ENCODE measurements around the gene SECISBP2.

The SECISBP2 gene

GRCh38 chr9:89361031-89361430, 42.7 kb downstream of the SECISBP2 start:
- Histone ChIP-seq H3K79me1 (replicated peaks; ENCODE audit: low read length, poor library complexity, severe bottlenecking) (peaks cover 11% of the 10 kb centered on the region), H3K23ac (ENCODE audit: low read length in 2 of 2) (no peak overlapping the region), H2AFZ (ENCODE audit: low read depth, low read length) (no peak overlapping the region), H2AK5ac (ENCODE audit: low read length, severe bottlenecking) (no peak overlapping the region), H3K27ac (ENCODE audit: low read length, poor library complexity, severe bottlenecking) (no peak overlapping the region), H3K14ac (ENCODE audit: low read length in 2 of 2) (no peak overlapping the region), H3K4me2 (ENCODE audit: low read length, poor library complexity, severe bottlenecking) (no peak overlapping the region), H4K8ac (ENCODE audit: low read length) (no peak overlapping the region), H2BK120ac (ENCODE audit: low read depth, low read length) (no peak overlapping the region), H2BK12ac (ENCODE audit: low read length in 2 of 2) (no peak overlapping the region), H4K91ac (ENCODE audit: low read length) (no peak overlapping the region), H2BK5ac (ENCODE audit: low read depth, low read length, poor library complexity, severe bottlenecking) (no peak overlapping the region), H3K4me1 (ENCODE audit: control insufficient read depth, insufficient read depth, low read depth, low read length) (peaks cover 1% of the 10 kb centered on the region), H3K27me3 (ENCODE audit: control insufficient read depth in 1 of 2, insufficient read depth in 1 of 2, low read length in 2 of 2) (no peaks in the 10 kb centered on the region), H3K36me3 (ENCODE audit: control insufficient read depth in 1 of 2, insufficient read depth in 2 of 2, low read depth in 1 of 2, low read length in 2 of 2) (peaks cover 66 to 73% of the 10 kb centered on the region in 2 experiments), H3K4ac (ENCODE audit: low read depth in 1 of 2, low read length in 2 of 2) (no peak overlapping the region), H3K4me3 (ENCODE audit: insufficient read depth in 1 of 2, low read depth in 1 of 2, low read length in 2 of 2) (no peak overlapping the region), H2BK15ac (ENCODE audit: low read depth, poor library complexity, severe bottlenecking) (no peak overlapping the region), H3K9me3 (ENCODE audit: control insufficient read depth, low read length) (no peaks in the 10 kb centered on the region), H3K9ac (ENCODE audit: low read length) (no peak overlapping the region), H3K18ac (ENCODE audit: low read depth in 1 of 2, low read length in 2 of 2) (no peak overlapping the region)
- no peak for DNase-seq
- 92% methylated on average over 6 of the region's 6 CpGs for WGBS

GRCh38 chr9:89361816-89362646, 43.7 kb downstream of the SECISBP2 start:
- Histone ChIP-seq H4K8ac (ENCODE audit: low read length) (no peak overlapping the region), H2BK120ac (ENCODE audit: low read depth, low read length) (no peak overlapping the region), H3K23ac (ENCODE audit: low read length in 2 of 2) (peak overlapping the region in 1 of 2 experiments; percentile 9), H2BK5ac (ENCODE audit: low read depth, low read length, poor library complexity, severe bottlenecking) (no peak overlapping the region), H3K4me3 (ENCODE audit: insufficient read depth in 1 of 2, low read depth in 1 of 2, low read length in 2 of 2) (no peak overlapping the region), H3K4ac (ENCODE audit: low read depth in 1 of 2, low read length in 2 of 2) (no peak overlapping the region), H3K36me3 (ENCODE audit: control insufficient read depth in 1 of 2, insufficient read depth in 2 of 2, low read depth in 1 of 2, low read length in 2 of 2) (peaks cover 56 to 69% of the 10 kb centered on the region in 2 experiments), H2AK5ac (ENCODE audit: low read length, severe bottlenecking) (no peak overlapping the region), H3K27me3 (ENCODE audit: control insufficient read depth in 1 of 2, insufficient read depth in 1 of 2, low read length in 2 of 2) (no peaks in the 10 kb centered on the region), H3K4me2 (ENCODE audit: low read length, poor library complexity, severe bottlenecking) (no peak overlapping the region), H3K14ac (ENCODE audit: low read length in 2 of 2) (no peak overlapping the region), H2AFZ (ENCODE audit: low read depth, low read length) (no peak overlapping the region), H3K18ac (ENCODE audit: low read depth in 1 of 2, low read length in 2 of 2) (no peak overlapping the region), H4K91ac (ENCODE audit: low read length) (no peak overlapping the region), H3K4me1 (ENCODE audit: control insufficient read depth, insufficient read depth, low read depth, low read length) (peaks cover 1% of the 10 kb centered on the region), H2BK12ac (ENCODE audit: low read length in 2 of 2) (no peak overlapping the region), H3K27ac (ENCODE audit: low read length, poor library complexity, severe bottlenecking) (no peak overlapping the region), H3K9me3 (ENCODE audit: control insufficient read depth, low read length) (no peaks in the 10 kb centered on the region), H3K9ac (ENCODE audit: low read length) (no peak overlapping the region), H2BK15ac (ENCODE audit: low read depth, poor library complexity, severe bottlenecking) (no peak overlapping the region), H3K79me1 (replicated peaks; ENCODE audit: low read length, poor library complexity, severe bottlenecking) (peaks cover 7% of the 10 kb centered on the region)
- 97% methylated on average over 9 of the region's 9 CpGs for WGBS
- DNase-seq: no peak

- Histone ChIP-seq H3K9me3 (ENCODE audit: control insufficient read depth, low read length) (no peaks in the 10 kb centered on the region), H2AK5ac (ENCODE audit: low read length, severe bottlenecking) (no peak overlapping the region), H4K91ac (ENCODE audit: low read length) (no peak overlapping the region), H3K23ac (ENCODE audit: low read length in 2 of 2) (no peak overlapping the region), H3K36me3 (ENCODE audit: control insufficient read depth in 1 of 2, insufficient read depth in 2 of 2, low read depth in 1 of 2, low read length in 2 of 2) (peaks cover 49 to 63% of the 10 kb centered on the region in 2 experiments), H3K79me1 (replicated peaks; ENCODE audit: low read length, poor library complexity, severe bottlenecking) (peaks cover 3% of the 10 kb centered on the region), H3K27me3 (ENCODE audit: control insufficient read depth in 1 of 2, insufficient read depth in 1 of 2, low read length in 2 of 2) (no peaks in the 10 kb centered on the region), H3K9ac (ENCODE audit: low read length) (no peak overlapping the region), H2BK120ac (ENCODE audit: low read depth, low read length) (no peak overlapping the region), H2AFZ (ENCODE audit: low read depth, low read length) (no peak overlapping the region), H3K14ac (ENCODE audit: low read length in 2 of 2) (no peak overlapping the region), H3K4me1 (ENCODE audit: control insufficient read depth, insufficient read depth, low read depth, low read length) (peaks cover 1% of the 10 kb centered on the region), H2BK15ac (ENCODE audit: low read depth, poor library complexity, severe bottlenecking) (no peak overlapping the region), H3K4me3 (ENCODE audit: insufficient read depth in 1 of 2, low read depth in 1 of 2, low read length in 2 of 2) (no peak overlapping the region), H3K4ac (ENCODE audit: low read depth in 1 of 2, low read length in 2 of 2) (no peak overlapping the region), H4K8ac (ENCODE audit: low read length) (no peak overlapping the region), H3K4me2 (ENCODE audit: low read length, poor library complexity, severe bottlenecking) (no peak overlapping the region), H2BK5ac (ENCODE audit: low read depth, low read length, poor library complexity, severe bottlenecking) (no peak overlapping the region), H3K18ac (ENCODE audit: low read depth in 1 of 2, low read length in 2 of 2) (no peak overlapping the region), H2BK12ac (ENCODE audit: low read length in 2 of 2) (no peak overlapping the region), H3K27ac (ENCODE audit: low read length, poor library complexity, severe bottlenecking) (no peak overlapping the region)
- WGBS: 93% methylated on average over 10 of the region's 10 CpGs
- DNase-seq: no peak
Measured at GRCh38 chr9:89362647-89363310, 44.5 kb downstream of the SECISBP2 start.

- Histone ChIP-seq H3K23ac (ENCODE audit: low read length in 2 of 2) (no peak overlapping the region), H4K91ac (ENCODE audit: low read length) (no peak overlapping the region), H2BK5ac (ENCODE audit: low read depth, low read length, poor library complexity, severe bottlenecking) (no peak overlapping the region), H3K36me3 (ENCODE audit: control insufficient read depth in 1 of 2, insufficient read depth in 2 of 2, low read depth in 1 of 2, low read length in 2 of 2) (peaks cover 44 to 63% of the 10 kb centered on the region in 2 experiments), H2BK15ac (ENCODE audit: low read depth, poor library complexity, severe bottlenecking) (no peak overlapping the region), H3K14ac (ENCODE audit: low read length in 2 of 2) (no peak overlapping the region), H3K27ac (ENCODE audit: low read length, poor library complexity, severe bottlenecking) (no peak overlapping the region), H4K8ac (ENCODE audit: low read length) (no peak overlapping the region), H3K4me2 (ENCODE audit: low read length, poor library complexity, severe bottlenecking) (no peak overlapping the region), H3K79me1 (replicated peaks; ENCODE audit: low read length, poor library complexity, severe bottlenecking) (no peaks in the 10 kb centered on the region), H2BK12ac (ENCODE audit: low read length in 2 of 2) (no peak overlapping the region), H3K18ac (ENCODE audit: low read depth in 1 of 2, low read length in 2 of 2) (no peak overlapping the region), H2BK120ac (ENCODE audit: low read depth, low read length) (no peak overlapping the region), H3K4ac (ENCODE audit: low read depth in 1 of 2, low read length in 2 of 2) (no peak overlapping the region), H3K4me1 (ENCODE audit: control insufficient read depth, insufficient read depth, low read depth, low read length) (peaks cover 1% of the 10 kb centered on the region), H2AFZ (ENCODE audit: low read depth, low read length) (no peak overlapping the region), H3K27me3 (ENCODE audit: control insufficient read depth in 1 of 2, insufficient read depth in 1 of 2, low read length in 2 of 2) (no peaks in the 10 kb centered on the region), H3K4me3 (ENCODE audit: insufficient read depth in 1 of 2, low read depth in 1 of 2, low read length in 2 of 2) (no peak overlapping the region), H3K9ac (ENCODE audit: low read length) (no peak overlapping the region), H2AK5ac (ENCODE audit: low read length, severe bottlenecking) (no peak overlapping the region), H3K9me3 (ENCODE audit: control insufficient read depth, low read length) (no peaks in the 10 kb centered on the region)
- 95% methylated on average over 6 of the region's 6 CpGs for whole genome bisulfite sequencing
- no peak for DNase-seq
Measured at GRCh38 chr9:89363311-89363670, 45.0 kb downstream of the SECISBP2 start.
